GM10248 (cell line): Measurements from ENCODE around the gene ELMOD1.

ENCODE experiments used
- CTCF ChIA-PET: fragments of 300-600 bp; sonication (Branson Sonifier 250); formaldehyde crosslinking; extraction: SDS; loops from one replicate; lab custom pipeline; 2021; ENCODE audit warnings: antibody characterized with exemption; lab: Yijun Ruan, JAX
- POLR2A ChIA-PET: fragments of 350-650 bp; sonication (Branson Sonifier 250); formaldehyde crosslinking; extraction: SDS; loops from one replicate; lab custom pipeline; 2020; ENCODE audit warnings: antibody characterized with exemption; lab: Yijun Ruan, JAX
- DNase-seq: peaks from one replicate; pipeline ENCODE4 v3.0.0; 2012; ENCODE audit errors: extremely low spot score
- TF ChIP-seq, protein P1 (sequence below): IDR thresholded peaks from 2 replicates; pipeline ENCODE4 v1.5.1; 2012; ENCODE audit warnings: mild to moderate bottlenecking, low read depth; ENCODE audit errors: extremely low read depth, missing control alignments, control extremely low read depth

Gene ELMOD1

DNA sequence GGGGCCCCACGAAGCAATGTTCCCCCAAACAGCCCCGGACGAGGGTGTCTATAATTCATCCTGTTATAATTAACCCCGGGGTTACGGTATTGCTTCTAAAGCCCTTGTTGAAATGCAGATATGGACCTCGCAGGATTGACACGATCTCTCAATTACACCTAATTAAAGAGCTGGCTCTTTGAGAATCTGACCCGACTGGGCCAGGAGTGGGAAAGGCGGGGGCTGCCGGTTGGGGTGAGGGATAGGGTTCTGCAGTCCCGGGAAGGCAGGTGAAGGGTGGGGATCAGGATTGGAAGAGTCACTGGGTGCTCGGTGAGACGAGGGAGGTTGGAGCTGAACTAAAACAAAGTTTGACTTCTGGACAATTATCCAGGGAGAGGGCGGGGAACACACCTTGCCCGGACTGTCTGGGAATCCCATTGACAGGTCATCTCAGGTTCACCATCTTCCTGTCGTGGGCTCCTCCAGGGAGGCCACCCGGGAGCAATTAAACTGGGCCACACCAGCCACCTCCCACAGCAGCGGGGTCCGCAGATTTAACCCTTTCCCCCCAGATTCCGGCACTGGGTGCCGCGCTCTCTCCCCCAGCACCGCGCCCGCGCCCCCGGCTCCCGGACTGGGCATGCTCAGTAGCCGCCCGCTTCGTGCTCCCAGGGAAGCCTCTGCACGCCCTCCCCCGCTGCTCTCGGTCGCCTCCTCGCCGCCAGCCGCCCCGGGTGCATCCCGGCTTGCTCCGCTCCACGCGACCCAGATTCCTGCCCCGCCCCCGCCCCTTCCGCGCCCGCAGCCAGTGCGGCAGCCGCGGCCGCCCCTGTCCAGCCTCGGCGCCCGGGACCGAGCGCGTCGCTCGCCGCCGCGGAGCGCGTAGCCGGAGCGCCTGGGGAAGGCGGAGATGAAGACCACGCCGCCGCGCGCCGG lies at the start of gene ELMOD1:
TSS of gene ELMOD1 (plus strand) at position 688 of the 918 bp plus-strand sequence. CDS start 27,043 bp downstream, outside the sequence.
- ChIA-PET POLR2A (no interaction called here), CTCF (interaction anchor here (1.4 to 1.7 kb wide), 3 partner anchors 28 to 180 kb away, joined by 3 to 4 read pairs (median 4); no protein-coding TSS in a partner anchor)
- TF ChIP-seq, protein P1, sequence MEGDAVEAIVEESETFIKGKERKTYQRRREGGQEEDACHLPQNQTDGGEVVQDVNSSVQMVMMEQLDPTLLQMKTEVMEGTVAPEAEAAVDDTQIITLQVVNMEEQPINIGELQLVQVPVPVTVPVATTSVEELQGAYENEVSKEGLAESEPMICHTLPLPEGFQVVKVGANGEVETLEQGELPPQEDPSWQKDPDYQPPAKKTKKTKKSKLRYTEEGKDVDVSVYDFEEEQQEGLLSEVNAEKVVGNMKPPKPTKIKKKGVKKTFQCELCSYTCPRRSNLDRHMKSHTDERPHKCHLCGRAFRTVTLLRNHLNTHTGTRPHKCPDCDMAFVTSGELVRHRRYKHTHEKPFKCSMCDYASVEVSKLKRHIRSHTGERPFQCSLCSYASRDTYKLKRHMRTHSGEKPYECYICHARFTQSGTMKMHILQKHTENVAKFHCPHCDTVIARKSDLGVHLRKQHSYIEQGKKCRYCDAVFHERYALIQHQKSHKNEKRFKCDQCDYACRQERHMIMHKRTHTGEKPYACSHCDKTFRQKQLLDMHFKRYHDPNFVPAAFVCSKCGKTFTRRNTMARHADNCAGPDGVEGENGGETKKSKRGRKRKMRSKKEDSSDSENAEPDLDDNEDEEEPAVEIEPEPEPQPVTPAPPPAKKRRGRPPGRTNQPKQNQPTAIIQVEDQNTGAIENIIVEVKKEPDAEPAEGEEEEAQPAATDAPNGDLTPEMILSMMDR, result no peak

DNA sequence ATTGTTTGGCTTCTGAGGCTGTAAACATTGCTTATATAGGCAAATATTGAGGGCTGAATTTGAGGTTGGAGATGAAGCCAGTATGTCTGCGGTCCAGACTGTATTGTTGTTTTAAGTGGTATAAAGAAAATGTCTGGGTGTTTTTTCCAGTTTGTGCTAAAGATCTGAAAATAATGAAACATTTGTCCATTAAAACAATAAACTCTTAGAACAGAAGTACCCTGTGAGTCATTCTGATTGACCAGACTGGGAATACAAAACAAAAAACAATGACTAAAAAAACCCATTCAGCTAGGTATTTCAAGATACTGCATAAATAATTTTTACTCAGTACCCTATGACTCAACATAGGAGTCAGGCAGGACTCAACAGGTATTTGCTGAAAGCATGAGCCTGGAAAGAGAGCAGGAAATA lies 45.8 kb upstream of the ELMOD1 start:
- CTCF ChIA-PET, result interaction anchor here (1.2 to 10.8 kb wide), 3 partner anchors 9 to 143 kb away, joined by 4 to 157 read pairs (median 97); partner anchors contain the start of gene ALKBH8
- POLR2A ChIA-PET, result no interaction called here
- TF ChIP-seq, protein P1, result no peak
- no peak for DNase-seq

More for the DNA sequence above, at the start of gene ELMOD1:
- peak; percentile 67 for DNase-seq

DNA sequence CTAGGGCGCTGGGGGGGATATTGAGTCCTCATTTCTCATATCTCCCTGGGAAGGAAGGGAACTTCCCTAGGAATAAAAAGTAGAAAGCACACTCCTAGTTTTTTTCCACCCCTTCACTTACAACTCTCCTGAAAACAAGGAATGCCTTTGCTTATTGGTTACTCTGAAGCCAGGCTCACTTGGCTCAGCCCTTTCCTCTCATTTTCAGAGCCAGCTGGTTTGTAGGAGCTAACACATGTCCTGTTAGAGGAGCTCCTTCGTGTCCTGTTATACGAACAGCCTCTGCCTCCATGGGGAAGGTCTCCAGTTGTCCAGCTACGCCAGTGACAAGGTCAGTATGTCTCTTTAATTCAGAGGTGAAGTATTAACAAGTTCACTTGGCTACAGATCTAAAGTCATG lies 43.0 kb upstream of the ELMOD1 start:
- POLR2A ChIA-PET, result no interaction called here
- TF ChIP-seq, protein P1, result no peak
- CTCF ChIA-PET, result interaction anchor here (1.2 to 10.8 kb wide), 7 partner anchors 8 to 225 kb away, joined by 3 to 157 read pairs (median 10); partner anchors contain the start of gene ALKBH8
- no peak for DNase-seq

DNA sequence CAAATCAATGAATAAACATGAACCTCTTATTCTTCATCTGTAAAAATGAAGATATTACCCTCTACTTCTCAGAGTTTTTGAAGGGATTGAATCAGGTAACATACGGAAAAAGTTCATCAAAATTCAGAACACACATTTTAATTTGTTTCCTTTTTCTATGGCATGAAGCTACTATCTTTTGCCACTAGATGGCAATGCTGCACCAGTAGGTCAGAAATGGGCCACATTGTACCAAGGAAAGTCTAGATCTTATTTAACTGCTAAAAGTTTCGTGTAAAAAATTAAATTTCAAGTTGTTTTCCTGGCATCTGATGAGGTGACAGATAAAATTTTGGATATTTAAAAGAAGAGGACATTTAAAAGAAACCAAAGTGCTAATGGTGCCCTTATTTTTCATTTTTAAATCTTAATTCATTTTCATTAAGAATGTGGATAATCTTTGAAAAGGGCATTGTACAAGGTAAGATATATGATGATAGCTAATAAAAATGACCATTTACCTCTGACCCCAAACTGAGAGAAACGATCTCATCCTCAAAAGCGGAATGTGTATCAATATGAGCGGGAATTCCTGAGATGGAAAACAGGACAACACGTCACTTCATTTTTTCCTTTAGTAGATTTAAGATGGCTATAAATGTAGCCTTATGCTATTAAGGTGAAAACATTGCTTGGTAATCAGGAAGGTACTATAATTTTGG lies 41.5 kb upstream of the ELMOD1 start:
- TF ChIP-seq, protein P1, result peak; percentile 85
- peak; percentile 35 for DNase-seq
- POLR2A ChIA-PET, result no interaction called here
- CTCF ChIA-PET, result interaction anchor here (0.8 to 10.8 kb wide), 20 partner anchors 10 to 327 kb away, joined by 3 to 157 read pairs (median 4); partner anchors contain the start of genes ALKBH8 and ELMOD1

DNA sequence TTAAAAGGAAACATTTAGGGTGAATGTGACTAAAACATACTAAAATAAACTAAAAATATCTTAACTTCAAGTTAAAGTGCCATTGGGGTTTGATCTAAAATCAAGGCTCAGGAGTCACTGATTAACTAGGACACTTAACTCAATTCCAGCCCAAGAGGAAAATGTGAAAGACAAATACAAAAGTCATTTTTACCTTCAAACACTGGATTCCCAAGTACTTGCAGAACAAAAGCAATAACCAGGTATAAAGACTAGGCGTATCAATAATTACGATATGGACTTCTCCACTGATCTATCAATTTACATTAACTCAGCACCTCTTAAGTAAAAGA lies 41.0 kb upstream of the ELMOD1 start:
- TF ChIP-seq, protein P1, result no peak
- POLR2A ChIA-PET, result no interaction called here
- CTCF ChIA-PET, result interaction anchor here (0.9 to 10.8 kb wide), 14 partner anchors 8 to 327 kb away, joined by 3 to 157 read pairs (median 4); partner anchors contain the start of gene ALKBH8
- no peak for DNase-seq

DNA sequence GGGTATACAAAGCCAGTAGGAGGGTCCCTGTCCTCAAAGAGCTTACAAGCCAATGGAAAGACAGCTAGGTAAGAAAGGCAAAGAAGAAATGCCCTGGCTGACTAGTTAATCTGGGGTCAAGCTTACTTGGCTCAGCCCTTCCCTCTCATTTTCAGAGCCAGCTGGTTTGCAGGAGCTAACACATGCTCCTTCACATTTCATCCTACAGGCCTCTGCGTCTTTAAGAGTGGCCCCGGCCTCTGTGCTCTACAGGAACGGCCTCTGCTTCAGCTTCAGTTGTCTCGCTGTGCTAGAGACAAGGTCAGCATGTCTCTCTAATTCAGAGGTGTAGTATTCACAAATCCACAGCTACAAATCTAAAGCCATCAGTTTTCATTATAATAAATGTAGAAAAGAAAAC lies 40.6 kb upstream of the ELMOD1 start:
- DNase-seq, result no peak
- POLR2A ChIA-PET, result no interaction called here
- CTCF ChIA-PET, result interaction anchor here (0.9 to 10.8 kb wide), 9 partner anchors 8 to 221 kb away, joined by 3 to 157 read pairs (median 7); partner anchors contain the start of gene ALKBH8
- TF ChIP-seq, protein P1, result no peak
